Gastrocnemius medialis (tissue), 4 donors: ENCODE measurements around the gene HFE. TPM values are rescaled to one million over a fixed set of nuclear protein-coding genes. Genes with fewer than 3 reads are reported as not detected.
"Not testable (repeated sequence)": the region's sequence is repeated elsewhere in the genome, so short reads cannot be mapped to it uniquely, and the experiment has no call there.

Experiments used
- ATAC-seq, 2 donors: fragments of 150-250 bp; one replicate each; pipeline ENCODE4 v1.9.1; 2016
- DNase-seq, 2 donors: peaks; one replicate each; pipeline ENCODE4 v3.0.0-alpha.2; 2019
- H3K27ac ChIP-seq, 4 donors: fragments of 200-600 bp; sonication (generic); 1 replicate in 1 of 4; 2 replicates in 3 of 4; pipeline ENCODE4 v1.5.1; 2016 to 2018; ENCODE audit warnings: mild to moderate bottlenecking in 2 of 4, moderate library complexity in 1 of 4
- H3K27me3 ChIP-seq, 3 donors: fragments of 200-600 bp; sonication (generic) in 2 of 3; 1 replicate in 1 of 3; 2 replicates in 2 of 3; pipeline versions ENCODE4 v1.5.1 to v1.6.0; 2016 to 2019; ENCODE audit warnings: mild to moderate bottlenecking in 1 of 3, moderate library complexity in 1 of 3
- H3K36me3 ChIP-seq, 2 donors: fragments of 200-600 bp; sonication (generic) in 1 of 2; one replicate each; pipeline ENCODE4 v1.5.1; 2017 to 2018
- H3K4me1 ChIP-seq, 2 donors: fragments of 200-600 bp; sonication (generic) in 1 of 2; one replicate each; pipeline ENCODE4 v1.5.1; 2016 to 2017; ENCODE audit warnings: mild to moderate bottlenecking in 2 of 2
- H3K4me3 ChIP-seq, 4 donors: fragments of 200-600 bp; sonication (generic) in 3 of 4; 1 replicate in 1 of 4; 2 replicates in 3 of 4; pipeline ENCODE4 v1.5.1; 2016 to 2019; ENCODE audit warnings: mild to moderate bottlenecking in 2 of 4
- H3K9me3 ChIP-seq, 3 donors: fragments of 200-600 bp; sonication (generic) in 2 of 3; 1 replicate in 1 of 3; 2 replicates in 2 of 3; pipeline ENCODE4 v1.5.1; 2016 to 2019
- CTCF ChIP-seq, 5 experiments: fragments of 450-650 bp in 3 of 5; fragments of 200-600 bp in 2 of 5; sonication (generic) in 2 of 5; IDR thresholded peaks in 4 of 5; conservative IDR thresholded peaks in 1 of 5; 1 replicate in 4 of 5; 2 replicates in 1 of 5; pipeline ENCODE4 v1.5.1; 2016 to 2019; ENCODE audit warnings: antibody characterized with exemption in 5 of 5, mild to moderate bottlenecking in 3 of 5, moderate library complexity in 3 of 5
- POLR2A ChIP-seq, 2 donors: fragments of 450-650 bp; IDR thresholded peaks; one replicate each; pipeline ENCODE4 v1.6.1; 2017; ENCODE audit warnings: antibody characterized with exemption in 2 of 2, mild to moderate bottlenecking in 2 of 2, moderate library complexity in 2 of 2
- in situ Hi-C, 4 donors: fragments of 200-750 bp; cut with MboI; loops; one replicate each; pipeline versions ENCODE4 v1.15.0 to v1.8.0; 2017; ENCODE audit warnings: low sequenced_read_pairs in 4 of 4
- intact Hi-C: fragments of 100-400 bp; cut with DNase I; formaldehyde crosslinking; loops from one replicate; pipeline ENCODE4 v1.15.1; 2023; ENCODE audit warnings: low total_unique reads
- total RNA-seq, 4 donors: library from RNA; depleted of rRNA; stranded (reverse); fragments of >200 nt; gene quantifications; one replicate each; pipeline versions ENCODE4 v1.1.0 to v1.2.3, GENCODE V29; 2016

The HFE gene
- total RNA-seq, 4 donors from 2014 or later: 0.10 to 2.0 (median 1.6) TPM

GRCh38 chr6:26113570-26113969 is 26.3 kb downstream of the HFE start:
- Histone ChIP-seq H3K4me3 (no peak overlapping the region), H3K9me3 (no peaks in the 10 kb centered on the region), H3K27ac (no peak overlapping the region), H3K36me3 (no peaks in the 10 kb centered on the region), H3K27me3 (no peaks in the 10 kb centered on the region), H3K4me1 (no peaks in the 10 kb centered on the region)
- no peak for DNase-seq
- in situ Hi-C loops (loop anchor here in 3 of 4 donors (10.0 to 25.0 kb wide), 2 partner anchors 69 to 1024 kb away; a partner anchor contains a TSS), intact Hi-C loops (no loop called here)
- TF ChIP-seq POLR2A (IDR thresholded peaks at IDR 0.05) (no peak), CTCF (IDR thresholded peaks at IDR 0.05 in 4 of 5, conservative IDR thresholded peaks at IDR 0.05 in 1 of 5) (no peak)
- ATAC-seq: no peak

- Histone ChIP-seq H3K4me1 (no peaks in the 10 kb centered on the region), H3K27me3 (no peaks in the 10 kb centered on the region), H3K36me3 (no peaks in the 10 kb centered on the region), H3K9me3 (no peaks in the 10 kb centered on the region), H3K27ac (no peak overlapping the region), H3K4me3 (no peak overlapping the region)
- ATAC-seq (no peak), DNase-seq (no peak)
- TF ChIP-seq CTCF (IDR thresholded peaks at IDR 0.05 in 4 of 5, conservative IDR thresholded peaks at IDR 0.05 in 1 of 5) (no peak), POLR2A (IDR thresholded peaks at IDR 0.05) (no peak)
- intact Hi-C loops: no loop called here
- in situ Hi-C loops: loop anchor here in 3 of 4 donors (10.0 to 25.0 kb wide), 2 partner anchors 70 to 1022 kb away; a partner anchor contains a TSS
Observed at GRCh38 chr6:26115226-26115625, 28.0 kb downstream of the HFE start.

GRCh38 chr6:26116267-26116666 is 29.0 kb downstream of the HFE start:
- intact Hi-C loops: no loop called here
- Histone ChIP-seq H3K4me3 (no peak overlapping the region), H3K27me3 (no peaks in the 10 kb centered on the region), H3K27ac (no peak overlapping the region), H3K9me3 (no peaks in the 10 kb centered on the region), H3K36me3 (no peaks in the 10 kb centered on the region), H3K4me1 (peaks cover 0 to 4% of the 10 kb centered on the region in 2 donors)
- TF ChIP-seq POLR2A (IDR thresholded peaks at IDR 0.05) (no peak), CTCF (IDR thresholded peaks at IDR 0.05 in 4 of 5, conservative IDR thresholded peaks at IDR 0.05 in 1 of 5) (no peak)
- ATAC-seq (no peak), DNase-seq (no peak)
- in situ Hi-C loops: loop anchor here in 3 of 4 donors (10.0 to 25.0 kb wide), 2 partner anchors 71 to 1021 kb away; a partner anchor contains a TSS

- Histone ChIP-seq H3K4me1 (peaks cover 0 to 10% of the 10 kb centered on the region in 2 donors), H3K27ac (no peak overlapping the region), H3K27me3 (no peaks in the 10 kb centered on the region), H3K4me3 (no peak overlapping the region), H3K36me3 (no peaks in the 10 kb centered on the region), H3K9me3 (no peaks in the 10 kb centered on the region)
- DNase-seq (no peak), ATAC-seq (no peak)
- in situ Hi-C loops: loop anchor here in 3 of 4 donors (10.0 to 25.0 kb wide), 2 partner anchors 74 to 1018 kb away; a partner anchor contains a TSS
- no peak for TF ChIP-seq POLR2A (IDR thresholded peaks at IDR 0.05)
- TF ChIP-seq CTCF (IDR thresholded peaks at IDR 0.05 in 4 of 5, conservative IDR thresholded peaks at IDR 0.05 in 1 of 5): no peak
- intact Hi-C loops: no loop called here
Observed at GRCh38 chr6:26118999-26119398, 31.8 kb downstream of the HFE start.

GRCh38 chr6:26120115-26120514 is 32.9 kb downstream of the HFE start:
- not testable (repeated sequence) for DNase-seq, H3K27ac ChIP-seq, H3K9me3 ChIP-seq, ATAC-seq, H3K4me3 ChIP-seq, H3K36me3 ChIP-seq, H3K27me3 ChIP-seq
- in situ Hi-C loops: loop anchor here in 2 of 4 donors (5.0 to 25.0 kb wide), 2 partner anchors 37 to 1017 kb away; a partner anchor contains a TSS
- H3K4me1 ChIP-seq: peaks cover 0 to 10% of the 10 kb centered on the region in 2 donors
- intact Hi-C loops: loop anchor here (5.0 to 10.0 kb wide), 3 partner anchors 52 to 1012 kb away; partner anchors contain the start of gene HMGN4
